ENCODE measurements around the gene PSMA7.

PSMA7 gene

GRCh38 chr20:62143081-62143956, at the start of gene PSMA7, which contains the start of gene SS18L1:
Gene PSMA7 (minus strand): TSS chr20:62143394. CDS start chr20:62143303, 91 bp downstream.
Gene SS18L1 (plus strand): TSS chr20:62143769. CDS start chr20:62143821, 52 bp downstream.
- no peak for TF ChIP-seq CTCF (IDR thresholded peaks at IDR 0.05; ENCODE audit: control insufficient read depth, extremely low read depth, insufficient read depth)
- no peak for DNase-seq (ENCODE audit: low read depth)
- H3K4me3 ChIP-seq (ENCODE audit: low read depth, low read length): peak within 1 kb of the TSS; percentile 82

DNA sequence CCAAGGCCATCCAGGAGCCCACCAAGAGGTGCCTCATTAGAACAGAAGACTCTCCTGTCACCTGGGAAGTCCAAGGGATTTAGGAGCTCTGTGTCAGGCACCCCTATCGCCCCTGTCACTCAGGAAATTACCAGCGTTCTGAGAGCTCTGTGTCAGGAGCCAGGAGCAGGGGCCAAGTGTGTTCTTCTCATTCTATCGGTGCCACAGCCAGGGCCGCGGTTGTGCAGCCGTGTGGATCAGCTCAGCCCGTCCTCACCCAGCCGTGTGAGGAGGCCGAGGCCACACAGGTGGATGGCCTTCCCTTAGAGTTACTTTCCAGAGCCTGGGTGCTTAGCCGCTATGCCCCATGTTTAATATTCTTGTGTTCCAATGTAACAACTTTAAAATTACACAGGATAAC, 49.4 kb upstream of the PSMA7 start:
- no peak for TF ChIP-seq CTCF (IDR thresholded peaks at IDR 0.05; ENCODE audit: control insufficient read depth, extremely low read depth, insufficient read depth)
- DNase-seq (ENCODE audit: low read depth): no peak
- no peak overlapping the region for H3K4me3 ChIP-seq (ENCODE audit: low read depth, low read length)

- TF ChIP-seq CTCF (IDR thresholded peaks at IDR 0.05; ENCODE audit: control insufficient read depth, extremely low read depth, insufficient read depth): no peak
- no peak for DNase-seq (ENCODE audit: low read depth)
- H3K4me3 ChIP-seq (ENCODE audit: low read depth, low read length): no peak overlapping the region
Observed at GRCh38 chr20:62191781-62192559, 48.8 kb upstream of the PSMA7 start.

GRCh38 chr20:62190639-62191411, 47.6 kb upstream of the PSMA7 start:
- no peak for TF ChIP-seq CTCF (IDR thresholded peaks at IDR 0.05; ENCODE audit: control insufficient read depth, extremely low read depth, insufficient read depth)
- DNase-seq (ENCODE audit: low read depth): no peak

GRCh38 chr20:62186887-62187866, 44.0 kb upstream of the PSMA7 start:
- no peak overlapping the region for H3K4me3 ChIP-seq (ENCODE audit: low read depth, low read length)
- TF ChIP-seq CTCF (IDR thresholded peaks at IDR 0.05; ENCODE audit: control insufficient read depth, extremely low read depth, insufficient read depth): no peak
- DNase-seq (ENCODE audit: low read depth): no peak

More at GRCh38 chr20:62190639-62191411, 47.6 kb upstream of the PSMA7 start:
- no peak overlapping the region for H3K4me3 ChIP-seq (ENCODE audit: low read depth, low read length)

All from LNCaP clone FGC (cell line).